HepG2 (cell line): ENCODE measurements around the gene U2AF1L4. TPM values are rescaled to one million over a fixed set of nuclear protein-coding genes. Genes with fewer than 3 reads are reported as not detected.

Experiments
- ATAC-seq: fragments of 200-7000 bp; cut with Tn5 transposase; 3 replicates; pipeline ENCODE4 v1.9.1; 2020; ENCODE audit warnings: mild to moderate bottlenecking, moderate library complexity
- BruUV-seq: library from RNA; stranded (reverse); fragments of 400-500 nt; replicated peaks from 2 replicates; lab custom pipeline; 2021; lab: Mats Ljungman, UMichigan
- CTCF ChIA-PET: fragments of 300-600 bp; formaldehyde crosslinking; extraction: SDS; loops from one replicate; lab custom pipeline; 2021; ENCODE audit warnings: low total read pairs, inconsistent platforms, low intra/inter-chr PET ratio; lab: Yijun Ruan, JAX
- POLR2A ChIA-PET: fragments of 350-600 bp; sonication (Branson Sonifier 250); formaldehyde crosslinking; loops from one replicate; lab custom pipeline; 2020; ENCODE audit warnings: antibody characterized with exemption, inconsistent platforms; lab: Yijun Ruan, JAX
- DNase-seq: peaks from one replicate; pipeline ENCODE4 v3.0.0-alpha.2; 2015; ENCODE audit warnings: low spot score
- FAIRE-seq: peaks from 3 replicates; lab custom pipeline; 2011; peaks lifted over from hg19 to GRCh38; lab: Jason Lieb, UNC
- H2AFZ ChIP-seq: one replicate; pipeline ENCODE4 v1.6.1; 2011; ENCODE audit warnings: low read length, inconsistent platforms
- H3K27ac ChIP-seq: fragments of 300-600 bp; 3 replicates; pipeline ENCODE4 v1.8.0; 2011; ENCODE audit warnings: mixed run types, mild to moderate bottlenecking, mixed read lengths, low read length, inconsistent platforms; ENCODE audit not compliant: insufficient read depth; ENCODE audit errors: extremely low read length
- H3K27me3 ChIP-seq, 2 experiments: fragments of 200-600 bp in 1 of 2; 2 replicates in 1 of 2; 3 replicates in 1 of 2; pipeline versions ENCODE4 v1.6.0 to v1.8.0; 2011; ENCODE audit warnings: low read length in 2 of 2, mild to moderate bottlenecking in 2 of 2, moderate library complexity in 2 of 2, inconsistent platforms in 1 of 2; ENCODE audit not compliant: insufficient read depth in 2 of 2, control insufficient read depth in 1 of 2
- H3K36me3 ChIP-seq, 2 experiments: fragments of 200-600 bp in 1 of 2; replicated peaks in 1 of 2; 2 replicates in 1 of 2; 3 replicates in 1 of 2; pipeline versions ENCODE4 v1.5.1 to v1.8.0; 2011; ENCODE audit warnings: low read length in 2 of 2, inconsistent platforms in 1 of 2; ENCODE audit not compliant: insufficient read depth in 2 of 2, control insufficient read depth in 1 of 2
- H3K4me1 ChIP-seq: 2 replicates; pipeline ENCODE4 v1.5.1; 2012; ENCODE audit warnings: low read length, inconsistent platforms; ENCODE audit not compliant: insufficient read depth
- H3K4me2 ChIP-seq: 2 replicates; pipeline ENCODE4 v1.6.0; 2011; ENCODE audit warnings: low read depth, low read length, inconsistent platforms
- H3K4me3 ChIP-seq, 3 experiments: fragments of 200-600 bp in 1 of 3; sonication (generic), shearing (Covaris generic) in 1 of 3; replicated peaks in 1 of 3; 2 replicates each; pipeline ENCODE4 v1.5.1; 2011 to 2016; ENCODE audit warnings: low read length in 3 of 3, inconsistent platforms in 2 of 3, low read depth in 2 of 3, mild to moderate bottlenecking in 2 of 3, control low read depth in 1 of 3, mixed read lengths in 1 of 3; ENCODE audit not compliant: insufficient read depth in 1 of 3
- H3K79me2 ChIP-seq: one replicate; pipeline ENCODE4 v1.6.1; 2011; ENCODE audit warnings: low read length, inconsistent platforms; ENCODE audit not compliant: insufficient read depth
- H3K9ac ChIP-seq: 2 replicates; pipeline ENCODE4 v1.6.0; 2011; ENCODE audit warnings: mild to moderate bottlenecking, low read depth, low read length, inconsistent platforms; ENCODE audit not compliant: insufficient read depth
- H3K9me3 ChIP-seq: 2 replicates; pipeline ENCODE4 v1.5.1; 2012; ENCODE audit warnings: mild to moderate bottlenecking, low read length
- H4K20me1 ChIP-seq: 2 replicates; pipeline ENCODE4 v1.6.0; 2011; ENCODE audit warnings: inconsistent platforms, mild to moderate bottlenecking, low read length, moderate library complexity; ENCODE audit not compliant: insufficient read depth
- WGBS: methylation state at CpG from one replicate; pipeline ENCODE4 v1.1.6; 2017; ENCODE audit warnings: low lambda C conversion rate; 5-methylcytosine and 5-hydroxymethylcytosine counted together
- in situ Hi-C: cut with HindIII; loops from 2 replicates; pipeline ENCODE4 v1.10.0; 2017; ENCODE audit warnings: low pct_unique_long_range_greater_than_20kb; ENCODE audit not compliant: extremely low pct_ligation_motif_present
- intact Hi-C: fragments of 100-400 bp; cut with micrococcal nuclease; formaldehyde crosslinking; loops from one replicate; pipeline ENCODE4 v1.10.0; 2022; ENCODE audit not compliant: unreplicated experiment
- polyA plus RNA-seq, 8 experiments: library from polyadenylated mRNA; depleted of rRNA in 3 of 8; stranded (reverse) in 7 of 8; unstranded in 1 of 8; fragments of >200 nt; fragmentation: Illumina TruSeq in 4 of 8; extraction: Trizol in 4 of 8; gene quantifications; 2 replicates each; pipeline versions ENCODE4 v1.2.1 to v1.2.3, GENCODE V29; 2011 to 2016; ENCODE audit warnings: low read depth in 4 of 8, missing spikeins in 1 of 8, mixed read lengths in 1 of 8; ENCODE audit not compliant: insufficient read depth in 1 of 8
- total RNA-seq, 5 experiments: library from RNA; depleted of rRNA; stranded (reverse); fragments of >200 nt; fragmentation: Illumina TruSeq; extraction: Trizol; gene quantifications; 2 replicates each; pipeline ENCODE4 v1.2.3, GENCODE V29; 2016; ENCODE audit warnings: low read depth in 1 of 5
- TF ChIP-seq, protein P1 (sequence below): sonication (generic); formaldehyde crosslinking; IDR thresholded peaks from 2 replicates; pipeline ENCODE4 v1.5.1; 2020; ENCODE audit warnings: missing genetic modification reagents, mild to moderate bottlenecking, borderline replicate concordance
- TF ChIP-seq, protein P2 (sequence below): sonication (generic); formaldehyde crosslinking; IDR thresholded peaks from 2 replicates; pipeline ENCODE4 v1.5.1; 2020; ENCODE audit warnings: mild to moderate bottlenecking, missing genetic modification reagents, borderline replicate concordance
- TF ChIP-seq, protein P3 (sequence below): sonication (generic); formaldehyde crosslinking; IDR thresholded peaks from 2 replicates; pipeline ENCODE4 v1.5.0; 2020; ENCODE audit warnings: mild to moderate bottlenecking, missing genetic modification reagents

U2AF1L4 gene
- total and polyA plus RNA-seq, 2 of the 13 experiments (the other 11 are each of a cell fraction or from before 2014, with no cell fraction given): 7.9 to 15.4 TPM

DNA sequence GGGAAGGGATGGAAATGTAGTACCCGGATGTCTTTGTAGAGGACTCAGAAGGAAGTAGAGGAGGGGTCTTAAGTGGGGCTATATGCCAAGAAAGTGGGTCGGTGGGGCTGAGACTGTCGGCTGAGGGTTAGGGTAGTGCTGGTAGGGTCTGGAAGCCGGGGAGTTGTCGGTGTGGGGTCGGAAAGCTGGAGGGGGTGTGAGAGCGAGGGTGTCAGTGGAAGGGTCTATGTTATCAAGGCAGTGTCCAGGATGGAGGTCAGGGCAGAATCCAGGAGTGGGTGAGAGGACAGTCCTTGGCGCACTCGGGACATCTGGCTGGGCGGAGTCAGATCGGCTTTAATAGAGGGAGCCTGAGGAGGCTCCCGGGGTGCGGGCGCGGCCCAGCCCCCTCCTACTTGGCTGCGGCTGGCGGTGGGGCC is 9.9 kb upstream of the U2AF1L4 start:
- no peak for DNase-seq
- H3K4me3 ChIP-seq: no peak overlapping the region
- no peaks in the 10 kb centered on the region for H4K20me1 ChIP-seq
- no peak overlapping the region for H3K9ac ChIP-seq
- H3K36me3 ChIP-seq: peaks cover 3 to 24% of the 10 kb centered on the region in 2 experiments; a peak in 3 of 5 replicates
- CTCF ChIA-PET: no interaction called here
- H3K9me3 ChIP-seq: no peaks in the 10 kb centered on the region
- POLR2A ChIA-PET: no interaction called here
- TF ChIP-seq, protein P1, sequence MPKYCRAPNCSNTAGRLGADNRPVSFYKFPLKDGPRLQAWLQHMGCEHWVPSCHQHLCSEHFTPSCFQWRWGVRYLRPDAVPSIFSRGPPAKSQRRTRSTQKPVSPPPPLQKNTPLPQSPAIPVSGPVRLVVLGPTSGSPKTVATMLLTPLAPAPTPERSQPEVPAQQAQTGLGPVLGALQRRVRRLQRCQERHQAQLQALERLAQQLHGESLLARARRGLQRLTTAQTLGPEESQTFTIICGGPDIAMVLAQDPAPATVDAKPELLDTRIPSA (CRISPR knock-in tag): no peak
- TF ChIP-seq, protein P2, sequence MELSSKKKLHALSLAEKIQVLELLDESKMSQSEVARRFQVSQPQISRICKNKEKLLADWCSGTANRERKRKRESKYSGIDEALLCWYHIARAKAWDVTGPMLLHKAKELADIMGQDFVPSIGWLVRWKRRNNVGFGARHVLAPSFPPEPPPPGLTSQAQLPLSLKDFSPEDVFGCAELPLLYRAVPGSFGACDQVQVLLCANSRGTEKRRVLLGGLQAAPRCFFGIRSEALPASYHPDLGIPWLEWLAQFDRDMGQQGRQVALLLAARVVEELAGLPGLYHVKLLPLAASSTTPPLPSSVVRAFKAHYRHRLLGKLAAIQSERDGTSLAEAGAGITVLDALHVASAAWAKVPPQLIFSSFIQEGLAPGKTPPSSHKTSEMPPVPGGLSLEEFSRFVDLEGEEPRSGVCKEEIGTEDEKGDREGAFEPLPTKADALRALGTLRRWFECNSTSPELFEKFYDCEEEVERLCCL: no peak
- TF ChIP-seq, protein P3, sequence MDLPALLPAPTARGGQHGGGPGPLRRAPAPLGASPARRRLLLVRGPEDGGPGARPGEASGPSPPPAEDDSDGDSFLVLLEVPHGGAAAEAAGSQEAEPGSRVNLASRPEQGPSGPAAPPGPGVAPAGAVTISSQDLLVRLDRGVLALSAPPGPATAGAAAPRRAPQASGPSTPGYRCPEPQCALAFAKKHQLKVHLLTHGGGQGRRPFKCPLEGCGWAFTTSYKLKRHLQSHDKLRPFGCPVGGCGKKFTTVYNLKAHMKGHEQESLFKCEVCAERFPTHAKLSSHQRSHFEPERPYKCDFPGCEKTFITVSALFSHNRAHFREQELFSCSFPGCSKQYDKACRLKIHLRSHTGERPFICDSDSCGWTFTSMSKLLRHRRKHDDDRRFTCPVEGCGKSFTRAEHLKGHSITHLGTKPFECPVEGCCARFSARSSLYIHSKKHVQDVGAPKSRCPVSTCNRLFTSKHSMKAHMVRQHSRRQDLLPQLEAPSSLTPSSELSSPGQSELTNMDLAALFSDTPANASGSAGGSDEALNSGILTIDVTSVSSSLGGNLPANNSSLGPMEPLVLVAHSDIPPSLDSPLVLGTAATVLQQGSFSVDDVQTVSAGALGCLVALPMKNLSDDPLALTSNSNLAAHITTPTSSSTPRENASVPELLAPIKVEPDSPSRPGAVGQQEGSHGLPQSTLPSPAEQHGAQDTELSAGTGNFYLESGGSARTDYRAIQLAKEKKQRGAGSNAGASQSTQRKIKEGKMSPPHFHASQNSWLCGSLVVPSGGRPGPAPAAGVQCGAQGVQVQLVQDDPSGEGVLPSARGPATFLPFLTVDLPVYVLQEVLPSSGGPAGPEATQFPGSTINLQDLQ (CRISPR knock-in tag): no peak
- TF ChIP-seq, all 625 proteins: peak for 0
- in situ Hi-C loops: no loop called here
- no peaks in the 10 kb centered on the region for H3K27me3 ChIP-seq
- peaks cover 21% of the 10 kb centered on the region for H3K4me1 ChIP-seq
- no peak overlapping the region for H2AFZ ChIP-seq
- 97% methylated on average over 17 of the region's 17 CpGs for WGBS
- H3K27ac ChIP-seq: no peak overlapping the region
- peaks cover 6% of the 10 kb centered on the region for H3K79me2 ChIP-seq
- no peak for FAIRE-seq
- H3K4me2 ChIP-seq: no peak overlapping the region
- no TSS peak for BruUV-seq
- no peak for ATAC-seq
- intact Hi-C loops: no loop called here
